Measurements from ENCODE around the gene KIF16B.

- TF ChIP-seq, protein P1, sequence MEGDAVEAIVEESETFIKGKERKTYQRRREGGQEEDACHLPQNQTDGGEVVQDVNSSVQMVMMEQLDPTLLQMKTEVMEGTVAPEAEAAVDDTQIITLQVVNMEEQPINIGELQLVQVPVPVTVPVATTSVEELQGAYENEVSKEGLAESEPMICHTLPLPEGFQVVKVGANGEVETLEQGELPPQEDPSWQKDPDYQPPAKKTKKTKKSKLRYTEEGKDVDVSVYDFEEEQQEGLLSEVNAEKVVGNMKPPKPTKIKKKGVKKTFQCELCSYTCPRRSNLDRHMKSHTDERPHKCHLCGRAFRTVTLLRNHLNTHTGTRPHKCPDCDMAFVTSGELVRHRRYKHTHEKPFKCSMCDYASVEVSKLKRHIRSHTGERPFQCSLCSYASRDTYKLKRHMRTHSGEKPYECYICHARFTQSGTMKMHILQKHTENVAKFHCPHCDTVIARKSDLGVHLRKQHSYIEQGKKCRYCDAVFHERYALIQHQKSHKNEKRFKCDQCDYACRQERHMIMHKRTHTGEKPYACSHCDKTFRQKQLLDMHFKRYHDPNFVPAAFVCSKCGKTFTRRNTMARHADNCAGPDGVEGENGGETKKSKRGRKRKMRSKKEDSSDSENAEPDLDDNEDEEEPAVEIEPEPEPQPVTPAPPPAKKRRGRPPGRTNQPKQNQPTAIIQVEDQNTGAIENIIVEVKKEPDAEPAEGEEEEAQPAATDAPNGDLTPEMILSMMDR (IDR thresholded peaks at IDR 0.05), result no peak
- no peak for TF ChIP-seq POLR2A (IDR thresholded peaks at IDR 0.05)
Observed at GRCh38 chr20:16378712-16379370, 194.4 kb downstream of the KIF16B start.

Measured in lower leg skin (tissue), 3 donors.